Neural cell (in vitro differentiated cells): Measurements from ENCODE around the gene ZMAT5.

Source experiments
- EZH2 ChIP-seq: fragments of 200-600, 300-800 bp; shearing (Covaris generic), sonication (generic); IDR thresholded peaks from 2 replicates; pipeline ENCODE4 v1.6.1; 2014; ENCODE audit warnings: antibody characterized with exemption, low read length, borderline replicate concordance, mild to moderate bottlenecking; ENCODE audit not compliant: insufficient read depth, poor library complexity, severe bottlenecking
- RAD21 ChIP-seq: fragments of 450-650 bp; conservative IDR thresholded peaks from 2 replicates; pipeline ENCODE4 v1.6.1; 2014; ENCODE audit warnings: antibody characterized with exemption, mild to moderate bottlenecking, moderate library complexity
- TF ChIP-seq, protein P1 (sequence below): fragments of 450-650 bp; IDR thresholded peaks from 2 replicates; pipeline ENCODE4 v1.5.1; 2014; ENCODE audit warnings: antibody characterized with exemption, mild to moderate bottlenecking, moderate library complexity; ENCODE audit not compliant: poor library complexity, severe bottlenecking

- no peak for TF ChIP-seq RAD21
- TF ChIP-seq, protein P1, sequence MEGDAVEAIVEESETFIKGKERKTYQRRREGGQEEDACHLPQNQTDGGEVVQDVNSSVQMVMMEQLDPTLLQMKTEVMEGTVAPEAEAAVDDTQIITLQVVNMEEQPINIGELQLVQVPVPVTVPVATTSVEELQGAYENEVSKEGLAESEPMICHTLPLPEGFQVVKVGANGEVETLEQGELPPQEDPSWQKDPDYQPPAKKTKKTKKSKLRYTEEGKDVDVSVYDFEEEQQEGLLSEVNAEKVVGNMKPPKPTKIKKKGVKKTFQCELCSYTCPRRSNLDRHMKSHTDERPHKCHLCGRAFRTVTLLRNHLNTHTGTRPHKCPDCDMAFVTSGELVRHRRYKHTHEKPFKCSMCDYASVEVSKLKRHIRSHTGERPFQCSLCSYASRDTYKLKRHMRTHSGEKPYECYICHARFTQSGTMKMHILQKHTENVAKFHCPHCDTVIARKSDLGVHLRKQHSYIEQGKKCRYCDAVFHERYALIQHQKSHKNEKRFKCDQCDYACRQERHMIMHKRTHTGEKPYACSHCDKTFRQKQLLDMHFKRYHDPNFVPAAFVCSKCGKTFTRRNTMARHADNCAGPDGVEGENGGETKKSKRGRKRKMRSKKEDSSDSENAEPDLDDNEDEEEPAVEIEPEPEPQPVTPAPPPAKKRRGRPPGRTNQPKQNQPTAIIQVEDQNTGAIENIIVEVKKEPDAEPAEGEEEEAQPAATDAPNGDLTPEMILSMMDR = no peak
- no peak for TF ChIP-seq EZH2
These were observed 31.5 kb upstream of the ZMAT5 start for GRCh38 chr22:29798318-29798717.
